Measurements from ENCODE around the gene SALL4.

SALL4 gene

DNA sequence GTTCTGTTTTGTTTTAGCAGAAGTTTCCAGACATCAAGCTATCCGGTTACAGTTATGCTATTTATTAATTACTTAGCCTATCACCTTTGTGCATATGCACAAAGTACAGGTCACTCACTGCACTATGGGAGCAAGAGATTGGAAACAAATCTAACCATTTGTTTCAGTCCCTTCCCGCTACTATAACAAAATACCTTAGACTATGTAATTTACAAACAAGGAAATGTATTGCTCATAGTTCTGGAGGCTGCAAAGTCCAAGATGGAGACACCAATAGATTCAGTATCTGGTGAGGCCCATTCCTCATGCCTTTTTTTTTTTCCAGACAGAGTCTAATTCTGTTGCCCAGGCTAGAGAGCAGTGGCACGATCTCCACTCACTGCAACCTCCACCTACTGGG lies 69.3 kb downstream of the SALL4 start:
- no CpG with 5 or more reads among the region's 3 CpGs for WGBS (ENCODE audit: extremely low coverage, insufficient coverage, low lambda C conversion rate)
- no peaks in the 10 kb centered on the region for H3K27me3 ChIP-seq (ENCODE audit: insufficient read depth, low read length, poor library complexity)
- no peaks in the 10 kb centered on the region for H3K79me2 ChIP-seq (ENCODE audit: control insufficient read depth, insufficient read depth, low read length)

More for the DNA sequence above, 69.3 kb downstream of the SALL4 start:
- Histone ChIP-seq H4K5ac (ENCODE audit: low read length) (no peak overlapping the region), H4K8ac (ENCODE audit: low read depth, low read length) (no peak overlapping the region), H3K4me1 (ENCODE audit: control insufficient read depth, low read depth, low read length) (no peaks in the 10 kb centered on the region), H3K4ac (ENCODE audit: low read depth, low read length) (no peak overlapping the region), H3K18ac (ENCODE audit: low read length) (no peak overlapping the region), H3K4me3 (ENCODE audit: low read length) (no peak overlapping the region), H2BK5ac (ENCODE audit: low read length) (no peak overlapping the region), H3K4me2 (ENCODE audit: low read length) (no peak overlapping the region), H3K9ac (ENCODE audit: low read length) (no peak overlapping the region), H2AK5ac (ENCODE audit: low read length) (no peak overlapping the region), H3K23ac (ENCODE audit: low read length) (no peak overlapping the region), H3K79me1 (ENCODE audit: low read length) (no peaks in the 10 kb centered on the region), H3K56ac (ENCODE audit: low read length) (no peak overlapping the region), H3K36me3 (ENCODE audit: control insufficient read depth, insufficient read depth, low read length) (no peaks in the 10 kb centered on the region), H2BK15ac (replicated peaks; ENCODE audit: low read depth) (no peak overlapping the region), H2BK120ac (ENCODE audit: low read depth, low read length) (no peak overlapping the region), H3K27ac (ENCODE audit: low read depth, low read length) (no peak overlapping the region)
- DNase-seq: no peak
